ENCODE results near the gene GRM4. TPM values are rescaled to one million over a fixed set of nuclear protein-coding genes. Genes with fewer than 3 reads are reported as not detected.

The GRM4 gene
- total RNA-seq, 1 experiment from 2014 or later = not detected

- BruUV-seq (replicated peaks) = no TSS peak
- Histone ChIP-seq H3K27me3 (ENCODE audit: low read length) (0 out of 2 replicates have a peak, but pooled peaks cover 15% of the 10 kb centered on the region), H3K79me2 (ENCODE audit: low read length) (no peaks in the 10 kb centered on the region), H3K9me3 (ENCODE audit: low read length) (no peaks in the 10 kb centered on the region), H3K4me1 (ENCODE audit: insufficient read depth, low read length) (no peaks in the 10 kb centered on the region), H3K4me3 (ENCODE audit: low read length) (no peak overlapping the region), H3K9ac (ENCODE audit: low read length) (no peak overlapping the region), H3K27ac (ENCODE audit: low read length) (no peak overlapping the region), H3K36me3 (ENCODE audit: low read depth, low read length) (no peaks in the 10 kb centered on the region), H2AFZ (ENCODE audit: low read length) (no peak overlapping the region), H3K9me2 (replicated peaks; ENCODE audit: low read length) (no peaks in the 10 kb centered on the region), H3F3A (ENCODE audit: low read length, unreplicated experiment) (no peaks in the 10 kb centered on the region), H3K4me2 (ENCODE audit: low read length) (no peak overlapping the region), H4K20me1 (ENCODE audit: low read length) (no peaks in the 10 kb centered on the region)
- POLR2A ChIA-PET (ENCODE audit: unreplicated experiment) = interaction anchor here (0.6 kb wide), 1 partner anchor 19 kb away, joined by 3 read pairs; no protein-coding TSS in a partner anchor
- TF ChIP-seq CTCF (conservative IDR thresholded peaks at IDR 0.05; ENCODE audit: low read depth, low read length) (no peak), EZH2phosphoT487 (IDR thresholded peaks at IDR 0.05; ENCODE audit: borderline replicate concordance, low read length) (no peak), EZH2 (IDR thresholded peaks at IDR 0.05; ENCODE audit: low read length, unreplicated experiment) (no peak)
- DNase-seq (no peak), ATAC-seq (no peak)
- CTCF ChIA-PET = no interaction called here
- intact Hi-C loops (cut with micrococcal nuclease) = loop anchor here (10.0 kb wide), 2 partner anchors 178 to 258 kb away; no protein-coding TSS in a partner anchor
Observed at GRCh38 chr6:34022873-34023255, 123.0 kb downstream of the GRM4 start.

GRCh38 chr6:34022250-34022872, 123.5 kb downstream of the GRM4 start:
- no peaks in the 10 kb centered on the region for H4K20me1 ChIP-seq (ENCODE audit: low read length)
- H3F3A ChIP-seq (ENCODE audit: low read length, unreplicated experiment) = no peaks in the 10 kb centered on the region
- no peaks in the 10 kb centered on the region for H3K9me2 ChIP-seq (replicated peaks; ENCODE audit: low read length)
- ChIA-PET POLR2A (ENCODE audit: unreplicated experiment) (interaction anchor here (0.6 kb wide), 1 partner anchor 19 kb away, joined by 3 read pairs; no protein-coding TSS in a partner anchor), CTCF (no interaction called here)
- no peak overlapping the region for H2AFZ ChIP-seq (ENCODE audit: low read length)
- ATAC-seq (no peak), DNase-seq (no peak)
- no peaks in the 10 kb centered on the region for H3K9me3 ChIP-seq (ENCODE audit: low read length)
- no peak overlapping the region for H3K4me2 ChIP-seq (ENCODE audit: low read length)
- no peaks in the 10 kb centered on the region for H3K36me3 ChIP-seq (ENCODE audit: low read depth, low read length)
- BruUV-seq (replicated peaks) = no TSS peak
- H3K27me3 ChIP-seq (ENCODE audit: low read length) = 0 out of 2 replicates have a peak, but pooled peaks cover 15% of the 10 kb centered on the region
- TF ChIP-seq EZH2 (IDR thresholded peaks at IDR 0.05; ENCODE audit: low read length, unreplicated experiment) (no peak), EZH2phosphoT487 (IDR thresholded peaks at IDR 0.05; ENCODE audit: borderline replicate concordance, low read length) (no peak), CTCF (conservative IDR thresholded peaks at IDR 0.05; ENCODE audit: low read depth, low read length) (no peak)
- no peaks in the 10 kb centered on the region for H3K4me1 ChIP-seq (ENCODE audit: insufficient read depth, low read length)
- no peak overlapping the region for H3K27ac ChIP-seq (ENCODE audit: low read length)
- intact Hi-C loops (cut with micrococcal nuclease) = loop anchor here (10.0 kb wide), 2 partner anchors 178 to 258 kb away; no protein-coding TSS in a partner anchor
- no peaks in the 10 kb centered on the region for H3K79me2 ChIP-seq (ENCODE audit: low read length)
- no peak overlapping the region for H3K9ac ChIP-seq (ENCODE audit: low read length)
- no peak overlapping the region for H3K4me3 ChIP-seq (ENCODE audit: low read length)

GRCh38 chr6:34021554-34022190, 124.2 kb downstream of the GRM4 start:
- no peaks in the 10 kb centered on the region for H3K9me3 ChIP-seq (ENCODE audit: low read length)
- ChIA-PET POLR2A (ENCODE audit: unreplicated experiment) (no interaction called here), CTCF (no interaction called here)
- no peak overlapping the region for H3K9ac ChIP-seq (ENCODE audit: low read length)
- H3K36me3 ChIP-seq (ENCODE audit: low read depth, low read length) = no peaks in the 10 kb centered on the region
- no peak overlapping the region for H3K4me3 ChIP-seq (ENCODE audit: low read length)
- intact Hi-C loops (cut with micrococcal nuclease) = loop anchor here (10.0 kb wide), 2 partner anchors 177 to 257 kb away; no protein-coding TSS in a partner anchor
- H3K9me2 ChIP-seq (replicated peaks; ENCODE audit: low read length) = no peaks in the 10 kb centered on the region
- no peak for DNase-seq
- TF ChIP-seq CTCF (conservative IDR thresholded peaks at IDR 0.05; ENCODE audit: low read depth, low read length) = no peak
- peak; percentile 42; the same call in 1 of the 2 replicates for ATAC-seq
- H4K20me1 ChIP-seq (ENCODE audit: low read length) = no peaks in the 10 kb centered on the region
- H2AFZ ChIP-seq (ENCODE audit: low read length) = no peak overlapping the region
- 0 out of 2 replicates have a peak, but pooled peaks cover 15% of the 10 kb centered on the region for H3K27me3 ChIP-seq (ENCODE audit: low read length)
- no peaks in the 10 kb centered on the region for H3F3A ChIP-seq (ENCODE audit: low read length, unreplicated experiment)
- no peak overlapping the region for H3K4me2 ChIP-seq (ENCODE audit: low read length)
- H3K27ac ChIP-seq (ENCODE audit: low read length) = no peak overlapping the region
- H3K79me2 ChIP-seq (ENCODE audit: low read length) = no peaks in the 10 kb centered on the region
- BruUV-seq (replicated peaks) = no TSS peak
- H3K4me1 ChIP-seq (ENCODE audit: insufficient read depth, low read length) = no peaks in the 10 kb centered on the region
